ENCODE data around the gene ERGIC1.
"Not testable (repeated sequence)": the region's sequence is repeated elsewhere in the genome, so short reads cannot be mapped to it uniquely, and the experiment has no call there.

Gene ERGIC1

DNA sequence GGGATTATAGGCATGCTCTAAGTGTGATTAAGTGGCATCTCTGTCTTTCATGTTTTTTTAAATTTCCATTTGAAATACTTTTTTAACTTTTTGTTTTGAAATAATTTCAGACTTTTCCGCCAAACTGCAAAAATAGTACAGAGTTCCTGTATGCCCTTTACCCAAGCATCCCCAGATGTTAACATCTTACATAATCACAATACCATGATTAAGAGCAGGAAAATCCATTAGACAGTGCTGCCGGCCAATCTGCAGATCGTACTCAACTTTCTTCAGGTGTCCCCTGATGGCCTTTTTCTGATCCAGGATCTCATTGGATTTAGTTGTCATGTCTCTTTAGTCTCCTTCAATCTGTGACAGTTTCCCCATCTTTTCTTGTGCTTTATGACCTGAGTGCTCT is 49.0 kb downstream of the ERGIC1 start:
- no peak for DNase-seq

DNA sequence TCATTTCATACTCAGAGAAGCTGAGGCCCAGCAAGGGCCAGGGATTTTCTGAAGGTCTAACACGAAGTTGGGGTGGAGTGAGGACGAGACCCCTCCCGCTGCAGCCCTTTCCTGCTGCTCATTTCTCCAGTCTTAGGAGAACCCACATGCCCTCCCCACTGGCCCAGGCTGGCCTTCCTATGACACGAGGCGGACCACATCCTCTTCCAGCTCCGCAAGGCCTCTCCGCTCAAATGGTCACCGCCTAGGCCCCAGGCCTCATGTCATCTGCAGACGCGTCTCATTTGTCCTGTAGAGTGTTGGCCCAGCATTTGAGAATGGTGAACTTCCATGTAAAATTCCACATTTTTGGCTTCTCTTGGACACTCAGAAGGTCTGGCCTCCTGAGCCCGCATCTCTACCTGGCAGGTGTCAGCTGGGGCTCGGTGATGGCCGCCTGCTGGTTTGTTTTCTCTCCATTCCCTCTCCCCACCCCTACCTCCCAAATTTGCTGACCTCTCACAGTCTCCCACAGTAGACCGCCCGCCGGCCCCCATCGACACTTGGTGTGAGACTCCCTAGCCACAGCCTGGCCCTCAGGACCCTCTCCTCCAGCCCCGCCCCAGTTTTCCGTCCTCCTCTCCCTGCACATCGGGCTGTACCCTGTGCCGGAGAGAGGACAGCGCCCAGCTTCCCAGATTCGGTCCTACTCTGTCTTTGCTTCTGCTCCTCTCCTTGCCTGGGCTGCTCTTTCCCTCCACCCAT is 51.7 kb downstream of the ERGIC1 start:
- DNase-seq: no peak

DNA sequence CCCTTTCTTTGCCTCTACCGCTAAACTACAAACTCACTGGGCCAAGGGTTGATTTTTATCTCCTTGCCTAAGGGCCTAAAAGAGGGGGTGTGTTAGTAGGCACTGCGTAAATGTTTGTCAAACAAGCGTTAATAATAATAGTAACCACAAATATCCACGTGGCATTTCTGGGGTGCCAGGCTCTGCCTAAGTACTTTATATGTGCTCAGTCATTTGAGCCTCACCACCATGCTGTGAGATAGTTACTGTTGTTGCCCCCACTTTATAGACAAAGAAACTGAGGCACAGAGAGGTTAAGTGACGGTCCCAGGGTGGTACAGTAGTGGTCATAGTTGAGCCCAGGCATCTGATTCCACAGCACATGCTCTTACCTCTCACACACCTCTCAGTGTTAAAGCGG is 52.4 kb downstream of the ERGIC1 start:
- no peak for DNase-seq

GRCh38 chr5:172886974-172887501 is 53.0 kb downstream of the ERGIC1 start:
- no peak for DNase-seq

GRCh38 chr5:172887692-172888091 is 53.6 kb downstream of the ERGIC1 start:
- DNase-seq: no peak

DNA sequence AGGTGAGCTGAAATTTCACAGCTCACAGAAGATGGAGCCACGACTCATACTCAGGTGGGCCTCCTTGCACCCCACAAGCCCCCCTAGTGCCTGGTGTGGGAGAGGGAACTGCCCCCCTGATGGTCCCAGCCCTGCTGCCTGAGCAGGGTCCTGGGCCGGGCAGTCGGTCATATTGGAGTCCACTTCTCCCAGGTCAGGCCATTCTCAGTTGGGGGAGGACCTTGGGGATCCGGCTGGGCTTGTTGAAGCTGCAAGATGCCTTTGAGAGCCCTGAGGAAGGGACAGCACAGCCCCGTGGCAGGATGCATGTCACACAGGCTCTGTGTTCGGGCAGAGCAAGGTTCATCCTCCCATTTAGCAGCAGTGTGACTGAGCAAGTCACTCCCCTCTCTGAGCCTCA is 56.6 kb downstream of the ERGIC1 start:
- DNase-seq: no peak

DNA sequence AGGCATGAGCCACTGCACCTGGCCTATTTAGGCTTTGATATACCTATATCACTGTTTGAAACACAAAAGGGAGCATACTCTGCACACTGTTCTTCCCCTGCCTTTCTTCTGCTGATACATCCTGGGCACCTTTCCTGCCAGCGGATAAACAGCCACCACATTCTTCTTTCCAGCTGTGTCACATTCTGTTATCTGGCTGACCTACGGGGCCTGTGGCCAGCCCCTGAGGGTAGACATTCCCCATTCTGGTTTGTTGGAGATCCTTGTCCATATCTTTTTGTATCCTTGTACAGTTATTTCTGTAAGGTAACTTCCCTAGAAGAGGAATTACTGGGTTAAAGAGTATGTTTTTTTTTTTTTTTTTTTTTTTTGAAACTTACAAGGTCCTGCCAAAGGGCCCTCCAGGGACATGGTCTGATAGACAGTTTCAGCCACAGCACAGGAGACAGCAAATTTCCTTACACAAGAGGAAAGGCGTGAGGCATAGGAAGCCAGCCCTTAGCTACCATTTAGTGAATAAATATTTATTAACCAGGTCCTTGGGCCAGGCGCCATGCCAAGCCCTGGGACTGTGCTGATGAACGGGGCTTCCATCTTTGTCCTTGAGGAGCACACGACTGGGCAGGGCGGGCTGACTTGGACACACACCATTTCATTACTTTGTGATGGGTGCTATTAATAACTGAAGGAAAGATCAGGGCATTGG is 57.8 kb downstream of the ERGIC1 start:
- DNase-seq: no peak

- no peak for DNase-seq
These were observed 58.7 kb downstream of the ERGIC1 start for GRCh38 chr5:172892713-172893112.

DNA sequence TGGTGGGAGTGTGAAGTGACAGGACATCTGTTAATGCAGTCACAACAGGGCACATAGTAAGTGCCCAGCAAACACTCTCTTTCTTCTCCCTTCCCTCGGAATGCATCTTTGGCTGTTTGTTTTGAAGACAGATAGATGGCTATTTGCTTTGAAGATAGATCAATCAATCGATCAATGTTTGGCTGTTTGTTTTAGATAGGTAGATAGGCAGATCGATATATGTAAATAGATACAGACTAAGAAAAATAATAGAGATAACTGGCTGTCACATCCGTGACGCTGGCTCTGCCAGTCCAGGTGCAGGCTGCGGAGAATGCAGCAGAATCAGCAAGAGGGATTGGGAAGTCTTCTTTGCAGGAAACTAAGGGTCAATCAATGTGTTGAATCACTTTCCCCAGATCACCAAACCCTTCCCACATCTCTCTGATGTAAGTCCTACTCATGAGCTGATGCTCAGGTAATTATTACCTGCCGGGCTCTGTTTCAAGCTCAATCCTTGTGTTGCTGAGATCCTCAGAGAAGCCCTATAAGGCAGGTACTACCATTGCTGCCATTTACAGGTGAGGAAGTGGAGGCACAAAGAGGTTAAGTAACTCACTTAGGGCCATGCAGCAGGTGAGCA is 60.8 kb downstream of the ERGIC1 start:
- no peak for DNase-seq

- DNase-seq: no peak
These were observed 61.5 kb downstream of the ERGIC1 start for GRCh38 chr5:172895549-172895948.

DNA sequence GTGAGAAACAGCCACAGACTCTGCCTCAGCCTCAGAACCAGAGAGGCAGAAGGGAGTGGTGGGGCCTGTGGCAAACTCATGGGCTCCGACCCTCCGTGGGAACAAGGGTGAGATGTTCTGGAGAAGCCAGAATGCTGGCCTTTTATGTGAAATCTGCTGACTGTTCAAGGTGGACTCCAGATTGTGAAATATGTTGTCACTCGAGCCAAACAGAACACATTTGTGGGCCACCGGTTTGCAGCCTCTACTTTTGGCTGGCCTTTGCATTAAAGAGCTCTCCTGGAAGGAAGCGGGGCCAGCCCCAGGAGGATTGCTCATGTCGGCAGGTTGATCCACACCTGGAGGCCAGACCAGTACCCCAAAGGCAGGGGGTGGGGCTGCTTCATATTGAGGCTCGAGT is 62.4 kb downstream of the ERGIC1 start:
- no peak for DNase-seq

DNA sequence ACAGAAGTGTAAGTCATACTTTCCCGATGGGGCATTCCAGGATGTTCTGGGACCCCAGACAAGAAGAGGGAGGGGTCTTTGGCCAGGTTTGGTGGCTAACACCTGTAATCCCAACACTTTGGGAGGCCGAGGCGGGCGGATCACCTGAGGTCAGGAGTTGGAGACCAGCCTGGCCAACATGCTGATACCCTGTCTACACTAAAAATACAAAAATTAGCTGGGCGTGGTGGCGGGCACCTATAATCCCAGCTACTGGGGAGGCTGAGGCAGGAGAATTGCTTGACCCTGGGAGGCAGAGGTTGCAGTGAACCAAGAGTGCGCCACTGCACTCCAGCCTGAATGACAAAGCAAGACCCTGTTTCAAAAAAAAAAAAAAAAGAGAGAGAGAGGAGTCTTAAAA is 63.0 kb downstream of the ERGIC1 start:
- not testable (repeated sequence) for DNase-seq

GRCh38 chr5:172897481-172898217 is 63.6 kb downstream of the ERGIC1 start:
- DNase-seq: no peak

GRCh38 chr5:172898218-172898842 is 64.3 kb downstream of the ERGIC1 start:
- no peak for DNase-seq

GRCh38 chr5:172898843-172899369 is 64.9 kb downstream of the ERGIC1 start:
- no peak for DNase-seq

- DNase-seq: no peak
These were observed 65.4 kb downstream of the ERGIC1 start for GRCh38 chr5:172899436-172899835.

DNA sequence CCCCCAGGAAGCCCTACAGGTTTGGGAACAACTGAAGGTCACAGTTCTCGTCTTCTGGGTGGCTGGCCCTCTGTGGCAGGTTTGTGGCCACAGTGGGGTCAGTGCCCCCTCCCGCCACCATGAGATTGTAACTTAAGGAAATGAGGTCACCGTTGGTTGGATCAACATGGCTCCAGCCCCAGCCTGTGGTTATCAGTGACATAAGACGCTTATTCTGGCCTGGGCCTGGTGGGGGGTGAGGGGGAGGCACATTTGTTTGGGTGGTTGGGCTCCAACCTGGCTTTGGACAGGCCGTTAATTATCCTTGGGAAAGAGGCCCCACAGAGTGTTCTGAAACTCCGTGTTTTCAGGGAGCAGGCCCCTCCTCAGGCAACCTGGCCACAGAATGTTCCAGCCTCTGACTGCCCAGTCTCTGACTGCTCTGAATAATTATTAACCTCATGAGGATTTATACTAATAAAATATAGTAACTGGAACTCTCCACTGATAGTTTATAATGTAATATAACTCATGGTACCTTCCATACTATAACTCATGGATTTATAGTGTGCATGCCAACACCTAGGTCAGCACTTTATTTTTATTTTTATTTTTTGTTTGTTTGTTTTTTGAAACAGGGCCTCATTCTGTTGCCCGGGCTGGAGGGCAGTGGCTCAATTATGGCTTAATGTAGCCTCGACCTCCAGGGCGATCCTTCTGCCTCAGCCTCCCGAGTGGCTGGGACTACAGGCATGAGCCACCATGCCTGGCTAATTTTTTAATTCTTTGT is 67.1 kb downstream of the ERGIC1 start:
- DNase-seq: no peak

- no peak for DNase-seq
These were observed 67.9 kb downstream of the ERGIC1 start for GRCh38 chr5:172901788-172902496.

GRCh38 chr5:172902497-172903472 is 68.7 kb downstream of the ERGIC1 start:
- DNase-seq: no peak

DNA sequence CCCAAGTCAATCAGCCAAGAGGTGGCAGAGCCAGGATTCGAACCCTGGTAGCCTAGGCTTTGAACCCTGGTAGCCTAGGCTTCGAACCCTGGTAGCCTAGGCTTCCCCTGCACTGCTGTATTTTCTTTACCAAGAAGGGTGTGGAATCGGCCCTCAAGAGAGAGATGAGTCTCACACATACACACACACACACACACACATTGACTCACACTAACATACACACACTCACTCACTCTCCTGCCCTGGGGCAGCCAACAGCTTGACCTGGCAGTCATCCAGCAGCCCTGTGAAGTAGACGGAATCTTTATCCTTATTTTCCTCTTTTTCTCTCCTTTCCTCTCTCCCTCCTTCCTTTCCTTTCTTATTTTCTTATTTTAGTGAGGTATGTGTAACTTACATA is 69.7 kb downstream of the ERGIC1 start:
- DNase-seq: peak; percentile 35

Measured in COR-L47 (cell line).